NCI-H345 (cell line): ENCODE measurements around the gene RERG.
"Not testable (repeated sequence)": the region's sequence is repeated elsewhere in the genome, so short reads cannot be mapped to it uniquely, and the experiment has no call there.

Experiments used
- DNase-seq: peaks from one replicate; lab custom pipeline; 2025; lab: John Stamatoyannopoulos, UW

The RERG gene

GRCh38 chr12:15220915-15221885 lies at the start of gene RERG:
Gene RERG, minus strand, starts transcription at chr12:15221417. Its CDS starts 3,928 bp downstream, at chr12:15217489.
- DNase-seq, result peak; percentile 88

- no peak for DNase-seq
Observed at GRCh38 chr12:15270591-15270990, 49.4 kb upstream of the RERG start.

DNA sequence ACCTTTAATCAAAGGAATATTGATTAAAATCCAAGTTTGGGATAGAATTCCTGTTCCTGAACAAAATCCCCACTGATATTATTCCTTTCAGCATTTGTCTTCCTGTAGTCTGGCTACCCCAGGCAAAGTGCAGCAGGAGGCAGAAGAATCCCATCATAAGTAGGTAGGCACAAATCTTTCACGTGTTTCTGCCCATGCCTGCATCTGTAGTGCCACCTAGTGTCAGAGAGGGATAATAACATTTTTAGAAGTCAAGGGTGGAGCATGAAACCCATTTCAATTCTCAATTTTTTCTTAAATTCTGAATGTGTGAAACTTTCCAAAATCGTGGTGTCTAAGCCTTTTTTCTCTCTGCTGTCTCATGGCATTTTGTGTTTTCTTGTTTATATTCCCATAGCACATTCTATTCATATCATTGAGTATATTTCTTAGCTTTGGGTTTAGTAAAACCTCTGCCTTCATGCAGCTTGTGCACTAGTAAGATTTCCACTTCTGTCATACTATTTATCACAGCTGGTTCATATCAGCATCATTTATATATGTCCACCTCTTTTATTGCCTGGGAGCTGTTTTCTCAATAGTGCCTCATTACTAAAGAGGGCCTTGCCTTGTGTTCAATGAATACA lies 47.8 kb upstream of the RERG start:
- peak; percentile 81 for DNase-seq

- no peak for DNase-seq
Observed at GRCh38 chr12:15268309-15268708, 47.1 kb upstream of the RERG start.

DNA sequence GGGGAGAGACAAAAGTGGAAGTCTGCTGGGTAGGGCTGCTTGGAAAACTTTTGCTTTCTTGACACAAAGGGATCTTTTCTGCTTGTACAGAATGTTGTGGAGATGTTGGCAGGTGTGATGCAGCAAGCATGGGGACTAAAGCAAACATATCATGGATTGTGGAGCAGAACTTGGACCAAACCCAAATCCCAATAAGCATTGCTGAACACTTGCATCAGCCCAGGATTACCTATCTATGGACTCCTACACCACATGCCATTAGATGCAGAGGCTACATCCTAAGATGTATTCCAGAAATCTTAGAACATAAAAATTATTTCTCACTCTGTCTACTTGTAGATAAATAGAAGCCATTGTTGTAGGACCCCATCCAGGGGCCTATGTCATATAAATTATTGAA lies 44.7 kb upstream of the RERG start:
- DNase-seq, result peak; percentile 53

- no peak for DNase-seq
Observed at GRCh38 chr12:15256761-15257160, 35.5 kb upstream of the RERG start.

GRCh38 chr12:15253990-15254389 lies 32.8 kb upstream of the RERG start:
- no peak for DNase-seq

DNA sequence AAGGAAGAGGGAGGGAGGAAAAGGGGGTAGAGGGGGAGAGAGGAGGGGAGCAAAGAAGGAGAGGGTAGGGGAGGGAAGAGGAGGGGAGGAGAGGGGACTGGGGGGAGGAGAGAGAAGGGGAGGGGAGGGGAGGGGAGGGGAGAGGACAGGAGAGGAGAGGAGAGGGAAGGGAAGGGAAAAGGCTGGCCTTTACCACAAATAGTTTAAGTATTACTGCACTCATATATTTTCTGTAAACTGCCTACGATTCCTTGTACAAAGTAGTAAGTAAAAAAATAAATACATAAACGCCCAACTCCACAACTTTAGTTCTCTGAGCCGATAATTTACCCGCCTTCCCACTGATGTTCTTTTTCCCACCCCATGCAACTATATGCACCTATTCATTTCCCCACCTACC lies 23.7 kb upstream of the RERG start:
- no peak for DNase-seq

- peak; percentile 94 for DNase-seq
Observed at GRCh38 chr12:15244341-15244740, 23.1 kb upstream of the RERG start.

- DNase-seq, result no peak
Observed at GRCh38 chr12:15243102-15243501, 21.9 kb upstream of the RERG start.

GRCh38 chr12:15240898-15241297 lies 19.7 kb upstream of the RERG start:
- DNase-seq, result no peak

- DNase-seq, result no peak
Observed at GRCh38 chr12:15234508-15234907, 13.3 kb upstream of the RERG start.

DNA sequence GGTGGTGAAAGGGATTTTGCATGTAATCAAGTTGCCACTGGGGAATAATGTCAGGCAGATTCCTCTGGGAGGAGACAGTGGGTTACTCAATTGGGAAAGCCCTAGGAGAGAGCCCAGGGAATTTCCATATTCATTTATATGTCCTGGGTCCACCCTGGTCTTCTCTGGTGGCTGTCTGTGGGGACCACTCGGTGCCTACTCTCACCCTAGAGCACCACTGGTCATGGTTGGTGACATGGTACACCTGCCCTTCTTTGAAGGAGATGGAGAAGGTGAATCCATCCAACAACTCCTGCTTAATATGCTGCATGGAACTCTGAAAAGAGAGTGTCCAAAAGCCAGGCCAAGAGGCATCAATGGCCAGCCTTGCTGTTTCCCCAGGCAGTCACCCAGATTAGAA lies 12.8 kb upstream of the RERG start:
- DNase-seq, result no peak

DNA sequence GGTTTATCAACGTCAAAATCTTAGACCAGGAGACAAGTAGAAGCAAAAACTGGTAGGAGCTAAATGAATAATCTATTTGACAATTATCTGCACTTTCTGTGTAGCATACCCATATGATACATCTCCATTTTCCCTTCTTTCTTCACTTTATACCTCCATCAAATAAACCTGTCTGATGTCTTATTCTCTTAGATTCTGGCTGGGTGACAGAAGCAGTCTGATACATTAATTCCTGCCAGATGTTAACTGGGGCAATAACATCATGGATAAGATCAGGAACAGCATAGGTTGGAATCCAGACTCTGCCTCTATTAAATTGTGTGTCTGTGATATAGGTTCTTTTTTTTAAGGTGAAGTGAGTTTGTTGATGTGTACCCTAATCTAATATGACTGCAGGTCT lies 11.7 kb upstream of the RERG start:
- DNase-seq, result no peak

DNA sequence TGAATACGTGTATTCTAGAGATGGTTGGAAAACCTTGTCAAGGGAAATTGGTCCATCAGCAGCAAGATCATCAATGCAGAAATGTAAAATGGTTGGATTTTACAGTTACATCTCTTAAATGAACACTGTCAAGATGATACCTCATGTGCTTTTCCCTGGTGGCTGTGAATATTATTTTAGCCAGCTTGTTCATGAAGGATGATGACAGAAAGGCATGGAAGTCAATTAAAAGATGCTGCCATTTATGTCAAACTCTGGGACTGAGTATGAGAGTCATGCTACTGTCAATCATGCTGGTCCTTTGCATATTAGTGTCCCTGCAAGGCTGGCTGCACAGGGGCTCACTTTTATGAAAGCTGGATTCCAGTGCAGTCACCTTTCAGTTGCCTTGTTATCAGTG lies 10.3 kb upstream of the RERG start:
- DNase-seq, result no peak

- no peak for DNase-seq
Observed at GRCh38 chr12:15230751-15231150, 9.5 kb upstream of the RERG start.

DNA sequence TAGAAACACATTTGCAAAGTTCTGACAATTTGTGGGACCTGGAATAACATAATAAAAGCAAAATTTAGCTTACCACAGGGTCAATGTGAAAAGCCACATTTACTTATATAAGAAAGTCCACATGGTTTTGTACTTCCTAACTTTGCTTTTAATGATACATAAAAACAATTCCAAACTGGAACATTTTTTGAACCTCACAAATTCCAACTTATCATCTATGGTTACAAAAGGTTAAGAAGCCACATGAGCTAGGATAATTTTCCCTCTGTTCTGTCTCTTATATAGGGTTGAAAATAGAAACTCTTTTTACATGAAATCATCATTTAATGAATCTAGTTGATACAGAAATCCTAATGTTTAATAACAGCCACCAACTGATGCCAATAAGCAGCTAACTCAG lies 8.9 kb upstream of the RERG start:
- no peak for DNase-seq

DNA sequence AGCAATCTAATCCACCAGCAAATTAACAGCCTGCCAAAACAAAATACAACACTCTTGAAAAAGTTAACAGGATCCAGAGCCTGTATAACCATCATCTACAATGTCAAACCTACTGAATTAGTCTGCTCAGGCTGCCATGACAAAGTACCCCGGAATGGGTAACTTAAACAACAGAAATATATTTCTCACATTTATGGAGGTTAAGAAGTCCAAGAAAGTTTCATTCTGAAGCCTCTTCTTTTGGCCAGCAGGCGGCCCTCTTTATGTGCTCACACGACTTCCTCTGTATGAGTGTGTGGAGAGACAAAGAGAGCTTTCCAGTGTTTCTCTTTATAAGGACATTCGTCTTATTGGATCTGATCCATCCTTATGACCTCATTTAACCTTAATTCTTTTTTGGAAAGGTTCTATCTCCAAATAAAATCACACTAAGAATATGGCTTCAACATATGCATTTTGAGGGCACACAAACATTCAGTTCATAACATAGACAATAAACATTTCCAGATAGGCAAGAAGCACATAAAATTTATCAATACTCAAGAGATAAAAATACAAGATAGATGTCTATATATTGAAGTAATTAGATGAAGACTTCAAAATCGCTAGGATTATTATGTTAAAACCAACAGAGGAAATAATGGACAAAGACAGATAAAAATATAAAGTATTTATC lies 5.9 kb upstream of the RERG start:
- peak; percentile 35 for DNase-seq

DNA sequence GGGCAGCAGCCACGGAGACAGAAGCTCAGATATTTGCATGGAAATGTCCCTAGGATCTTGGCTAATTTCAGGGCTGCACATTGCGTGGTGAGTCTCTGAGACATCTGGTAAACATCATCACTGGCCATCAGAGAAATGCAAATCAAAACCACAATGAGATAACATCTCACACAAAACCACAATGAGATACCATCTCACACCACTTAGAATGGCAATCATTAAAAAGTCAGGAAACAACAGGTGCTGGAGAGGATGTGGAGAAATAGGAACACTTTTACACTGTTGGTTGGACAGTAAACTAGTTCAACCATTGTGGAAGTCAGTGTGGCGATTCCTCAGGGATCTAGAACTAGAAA lies 4.6 kb upstream of the RERG start:
- DNase-seq, result not testable (repeated sequence)

DNA sequence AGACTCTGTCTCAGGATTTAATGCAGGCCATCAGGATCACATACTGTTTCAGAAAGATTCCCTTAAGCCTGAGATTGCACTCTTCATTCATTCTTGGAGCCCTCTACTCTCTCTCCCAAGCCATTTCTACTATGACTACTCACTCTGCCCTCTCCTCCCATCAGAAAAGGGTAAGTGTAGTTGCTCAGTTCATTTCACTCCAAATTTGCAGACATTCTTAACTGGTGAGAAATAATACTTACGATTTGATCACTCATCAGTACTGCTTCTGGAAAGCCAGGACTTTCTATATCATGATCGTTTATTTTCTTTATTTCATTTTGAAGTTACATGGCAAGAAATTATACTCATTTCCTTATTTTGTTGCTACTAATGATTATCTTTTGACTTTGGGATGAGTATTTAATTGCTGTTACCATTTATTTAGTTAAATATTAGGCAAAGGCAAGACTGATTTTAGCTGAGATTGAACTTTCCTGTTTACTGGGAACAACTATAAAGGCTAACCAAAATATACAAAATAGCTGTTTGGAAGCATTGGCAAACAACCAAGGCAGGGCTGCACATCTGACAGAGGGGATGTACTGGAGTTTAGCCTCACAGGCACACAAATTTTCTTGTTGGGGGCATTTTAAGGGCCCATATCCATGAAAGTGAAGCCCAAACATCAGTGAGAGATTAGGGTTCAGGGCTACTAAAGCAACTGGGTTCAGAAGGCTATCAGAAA lies 4.1 kb upstream of the RERG start:
- DNase-seq, result no peak

GRCh38 chr12:15222219-15222618 lies 1.0 kb upstream of the RERG start:
- no peak for DNase-seq

DNA sequence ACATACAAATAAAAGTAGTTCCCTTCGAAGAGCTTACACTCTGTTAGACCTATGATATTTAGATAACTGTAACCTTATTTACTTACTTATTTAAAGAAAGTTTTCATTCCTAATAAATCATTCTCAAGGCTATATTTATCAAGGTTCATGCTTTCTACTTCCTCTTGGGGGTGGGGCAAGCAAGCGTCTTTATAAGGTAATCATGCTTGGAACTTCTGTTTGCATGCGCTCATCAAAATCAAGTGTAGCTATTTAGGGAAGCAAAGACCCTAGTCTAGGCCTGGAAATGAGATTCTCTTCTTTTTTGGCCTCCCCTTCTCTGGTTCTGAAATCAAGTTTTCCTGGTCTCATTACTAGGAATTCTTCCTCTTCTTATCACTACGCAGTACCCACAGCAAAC lies 766 bp downstream of the RERG start:
- DNase-seq, result no peak
